Measurements from ENCODE around the gene CCNDBP1. TPM values are rescaled to one million over a fixed set of nuclear protein-coding genes. Genes with fewer than 3 reads are reported as not detected.

CCNDBP1 gene
- total RNA-seq, 1 experiment from 2014 or later, result 34.1 TPM

DNA sequence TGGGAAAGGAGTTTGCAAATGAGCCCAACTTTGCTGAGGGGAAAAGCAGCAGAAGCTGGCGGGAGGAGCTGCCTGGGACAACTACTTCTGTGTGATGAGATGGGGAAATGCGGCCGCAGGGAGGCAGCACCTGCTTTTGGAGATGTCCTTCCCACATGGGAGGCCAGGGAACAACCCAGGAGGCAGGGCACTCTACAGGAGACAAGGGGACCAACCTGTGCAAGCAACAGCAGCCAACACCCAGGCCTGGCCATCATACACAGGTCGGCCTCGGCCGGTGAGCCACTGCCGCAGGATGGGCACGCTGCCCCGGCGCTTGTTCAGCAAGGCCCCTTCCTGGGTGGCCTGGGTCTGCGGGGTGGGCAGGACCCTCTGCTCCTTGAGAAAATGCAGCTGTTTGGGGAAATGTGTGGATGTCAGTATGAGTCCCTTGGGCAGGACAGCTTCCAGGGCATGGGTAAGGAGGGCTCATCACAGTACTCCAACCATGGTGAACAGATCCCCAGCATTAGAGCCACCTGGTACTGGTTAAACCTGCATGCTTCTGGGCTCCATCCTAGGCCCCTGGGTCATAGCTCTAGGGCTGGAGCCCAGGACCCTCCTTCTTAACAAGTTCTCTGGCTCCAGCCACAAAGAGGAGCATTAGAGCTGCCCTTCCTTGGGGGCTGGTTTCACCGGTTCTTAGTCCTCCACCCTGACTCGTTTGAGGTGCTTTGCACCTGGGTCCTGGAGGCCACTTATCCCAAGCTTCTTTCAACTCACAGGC is 24.0 kb downstream of the CCNDBP1 start:
- Histone ChIP-seq H4K20me1 (ENCODE audit: control insufficient read depth, insufficient read depth, insufficient read length) (no peaks in the 10 kb centered on the region), H3K18ac (ENCODE audit: insufficient read length, low read depth, low read length) (no peak overlapping the region), H3K4ac (ENCODE audit: low read depth, low read length) (no peak overlapping the region), H3T11ph (ENCODE audit: low read length) (no peak overlapping the region), H3K23me2 (ENCODE audit: insufficient read length, low read depth, low read length, poor library complexity, severe bottlenecking) (no peaks in the 10 kb centered on the region), H2AFZ (ENCODE audit: low read length) (no peak overlapping the region), H2BK20ac (ENCODE audit: low read depth, low read length, poor library complexity, severe bottlenecking) (no peak overlapping the region), H3K4me2 (ENCODE audit: insufficient read depth, insufficient read length, low read length) (no peak overlapping the region), H3K56ac (ENCODE audit: insufficient read length, low read depth, low read length) (no peak overlapping the region), H3K9ac (ENCODE audit: extremely low read depth, insufficient read length, low read length) (no peak overlapping the region), H3K9me3 (ENCODE audit: control insufficient read depth, low read depth, low read length) (no peaks in the 10 kb centered on the region), H3K27me3 (ENCODE audit: insufficient read depth, low read length) (no peaks in the 10 kb centered on the region), H3K79me2 (ENCODE audit: insufficient read depth, low read length) (no peaks in the 10 kb centered on the region), H2BK120ac (ENCODE audit: low read depth, low read length, poor library complexity, severe bottlenecking) (no peak overlapping the region), H3K27ac (ENCODE audit: insufficient read length, low read depth, low read length) (no peak overlapping the region), H4K5ac (ENCODE audit: insufficient read length, low read depth, low read length) (no peak overlapping the region), H4K91ac (ENCODE audit: insufficient read length, low read depth, low read length) (no peak overlapping the region), H2BK15ac (ENCODE audit: low read depth, low read length) (no peak overlapping the region), H4K8ac (replicated peaks; ENCODE audit: insufficient read length, low read depth, low read length) (no peak overlapping the region), H3K4me1 (ENCODE audit: insufficient read depth, low read length) (no peaks in the 10 kb centered on the region), H2BK5ac (ENCODE audit: insufficient read length, low read length) (no peak overlapping the region), H3K14ac (ENCODE audit: insufficient read depth, low read length) (no peak overlapping the region), H3K79me1 (ENCODE audit: insufficient read depth, low read depth, low read length, poor library complexity, severe bottlenecking) (no peaks in the 10 kb centered on the region), H2BK12ac (ENCODE audit: insufficient read length, low read depth, low read length) (no peak overlapping the region), H3K23ac (ENCODE audit: insufficient read length, low read depth, low read length) (no peak overlapping the region), H2AK5ac (ENCODE audit: insufficient read length, low read length) (no peak overlapping the region)
- Mint-ChIP-seq H3K27me3 (ENCODE audit: low read depth) (peaks cover 13% of the 10 kb centered on the region), H3K36me3 (ENCODE audit: insufficient read depth in 1 of 3, low read depth in 3 of 3) (no peaks in the 10 kb centered on the region), H3K4me3 (no peak overlapping the region; a peak in 1 of 5 replicates), H3K27ac (no peak overlapping the region), H3K9me3 (no peaks in the 10 kb centered on the region), H3K4me1 (peaks cover 12% of the 10 kb centered on the region in 2 experiments)
- no CpG with 5 or more reads among the region's 13 CpGs for WGBS (ENCODE audit: extremely low coverage, insufficient read length, low lambda C conversion rate)
- TF ChIP-seq, protein P1, sequence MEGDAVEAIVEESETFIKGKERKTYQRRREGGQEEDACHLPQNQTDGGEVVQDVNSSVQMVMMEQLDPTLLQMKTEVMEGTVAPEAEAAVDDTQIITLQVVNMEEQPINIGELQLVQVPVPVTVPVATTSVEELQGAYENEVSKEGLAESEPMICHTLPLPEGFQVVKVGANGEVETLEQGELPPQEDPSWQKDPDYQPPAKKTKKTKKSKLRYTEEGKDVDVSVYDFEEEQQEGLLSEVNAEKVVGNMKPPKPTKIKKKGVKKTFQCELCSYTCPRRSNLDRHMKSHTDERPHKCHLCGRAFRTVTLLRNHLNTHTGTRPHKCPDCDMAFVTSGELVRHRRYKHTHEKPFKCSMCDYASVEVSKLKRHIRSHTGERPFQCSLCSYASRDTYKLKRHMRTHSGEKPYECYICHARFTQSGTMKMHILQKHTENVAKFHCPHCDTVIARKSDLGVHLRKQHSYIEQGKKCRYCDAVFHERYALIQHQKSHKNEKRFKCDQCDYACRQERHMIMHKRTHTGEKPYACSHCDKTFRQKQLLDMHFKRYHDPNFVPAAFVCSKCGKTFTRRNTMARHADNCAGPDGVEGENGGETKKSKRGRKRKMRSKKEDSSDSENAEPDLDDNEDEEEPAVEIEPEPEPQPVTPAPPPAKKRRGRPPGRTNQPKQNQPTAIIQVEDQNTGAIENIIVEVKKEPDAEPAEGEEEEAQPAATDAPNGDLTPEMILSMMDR (conservative IDR thresholded peaks at IDR 0.05), result peak; percentile 62
- peak; percentile 87 for DNase-seq
